Prostate gland (tissue), 2 donors: ENCODE data around the gene GNA15.

ENCODE experiments used
- CTCF ChIP-seq, 4 experiments: fragments of 200-600 bp in 2 of 4; fragments of 450-650 bp in 2 of 4; sonication (generic) in 2 of 4; IDR thresholded peaks; 1 replicate in 3 of 4; 2 replicates in 1 of 4; pipeline ENCODE4 v1.5.1; 2016 to 2019; ENCODE audit warnings: antibody characterized with exemption in 4 of 4, mild to moderate bottlenecking in 2 of 4, moderate library complexity in 2 of 4
- POLR2A ChIP-seq: fragments of 450-650 bp; IDR thresholded peaks from one replicate; pipeline ENCODE4 v1.6.1; 2016; ENCODE audit warnings: antibody characterized with exemption, mild to moderate bottlenecking
- POLR2AphosphoS5 ChIP-seq: sonication (generic); formaldehyde crosslinking; IDR thresholded peaks from one replicate; pipeline ENCODE4 v1.6.1; 2017; ENCODE audit warnings: antibody characterized with exemption

- TF ChIP-seq POLR2AphosphoS5 (no peak), CTCF (IDR thresholded peaks at IDR 0.05) (no peak), POLR2A (no peak)
These were observed 29.2 kb upstream of the GNA15 start for GRCh38 chr19:3106509-3107141.
